Mesodermal cell (in vitro differentiated cells): ENCODE data around the gene SP4.
"Not testable (repeated sequence)": the region's sequence is repeated elsewhere in the genome, so short reads cannot be mapped to it uniquely, and the experiment has no call there.

Experiments used
- H3K27ac ChIP-seq: 2 replicates; pipeline ENCODE4 v1.7.0; 2013; ENCODE audit warnings: mild to moderate bottlenecking, low read depth, low read length, moderate library complexity; ENCODE audit not compliant: severe bottlenecking
- H3K36me3 ChIP-seq: 2 replicates; pipeline ENCODE4 v1.7.1; 2013; ENCODE audit warnings: mild to moderate bottlenecking, low read length, moderate library complexity; ENCODE audit not compliant: control insufficient read depth, insufficient read depth
- H3K4me1 ChIP-seq: one replicate; pipeline ENCODE4 v1.7.1; 2013; ENCODE audit warnings: mild to moderate bottlenecking, low read length; ENCODE audit not compliant: insufficient read depth, control insufficient read depth, poor library complexity, severe bottlenecking
- H3K4me3 ChIP-seq: 2 replicates; pipeline ENCODE4 v1.7.0; 2013; ENCODE audit warnings: low read length, control low read depth, mild to moderate bottlenecking; ENCODE audit not compliant: insufficient read depth, poor library complexity, severe bottlenecking; ENCODE audit errors: extremely low read depth
- H3K9me3 ChIP-seq: 2 replicates; pipeline ENCODE4 v1.7.1; 2013; ENCODE audit warnings: mild to moderate bottlenecking, low read length, moderate library complexity; ENCODE audit not compliant: control insufficient read depth
- WGBS, 2 experiments: methylation state at CpG; one replicate each; pipeline ENCODE4 v1.1.5; 2013; ENCODE audit warnings: missing lambda C conversion rate in 2 of 2; ENCODE audit not compliant: insufficient coverage in 2 of 2; 5-methylcytosine and 5-hydroxymethylcytosine counted together

Gene SP4

GRCh38 chr7:21526448-21526847, 98.6 kb downstream of the SP4 start:
- Histone ChIP-seq H3K27ac (no peak overlapping the region), H3K9me3 (peaks cover 20% of the 10 kb centered on the region), H3K4me3 (no peak overlapping the region), H3K4me1 (no peaks in the 10 kb centered on the region), H3K36me3 (no peaks in the 10 kb centered on the region)
- 66 to 100% methylated on average over 2 of the region's 3 CpGs for WGBS, 2 experiments

- not testable (repeated sequence) for H3K27ac ChIP-seq, H3K4me3 ChIP-seq, H3K4me1 ChIP-seq, H3K9me3 ChIP-seq, H3K36me3 ChIP-seq
- no CpG with 5 or more reads among the region's 1 CpG for WGBS, 2 experiments
These were observed 104.6 kb downstream of the SP4 start for GRCh38 chr7:21532485-21532884.

- not testable (repeated sequence) for H3K4me3 ChIP-seq, H3K9me3 ChIP-seq, H3K36me3 ChIP-seq, H3K27ac ChIP-seq, H3K4me1 ChIP-seq
These were observed 105.8 kb downstream of the SP4 start for GRCh38 chr7:21533646-21534045.

- WGBS, 2 experiments, result 96 to 98% methylated on average over 13 to 22 of the region's 27 CpGs
- not testable (repeated sequence) for H3K27ac ChIP-seq, H3K4me1 ChIP-seq, H3K4me3 ChIP-seq, H3K36me3 ChIP-seq, H3K9me3 ChIP-seq
These were observed 108.7 kb downstream of the SP4 start for GRCh38 chr7:21536445-21537118.

GRCh38 chr7:21538936-21539495, 111.1 kb downstream of the SP4 start:
- no peaks in the 10 kb centered on the region for H3K4me1 ChIP-seq
- H3K27ac ChIP-seq, result no peak overlapping the region
- no peaks in the 10 kb centered on the region for H3K9me3 ChIP-seq
- H3K4me3 ChIP-seq, result no peak overlapping the region
- no peaks in the 10 kb centered on the region for H3K36me3 ChIP-seq
- 78 to 100% methylated on average over 2 of the region's 3 CpGs for WGBS, 2 experiments

GRCh38 chr7:21542891-21543527, 115.1 kb downstream of the SP4 start, which contains the start of gene DNAH11:
TSS of gene DNAH11 (plus strand) at chr7:21543039. CDS start at chr7:21543246, 207 bp downstream.
- H3K4me1 ChIP-seq, result no peaks in the 10 kb centered on the region
- H3K27ac ChIP-seq, result no peak within 1 kb of the TSS
- no peaks in the 10 kb centered on the region for H3K36me3 ChIP-seq
- H3K9me3 ChIP-seq, result no peaks in the 10 kb centered on the region
- peak within 1 kb of the TSS; percentile 37 for H3K4me3 ChIP-seq
- 1% methylated on average over 56 to 57 of the region's 66 CpGs for WGBS, 2 experiments

GRCh38 chr7:21543528-21544302, 115.8 kb downstream of the SP4 start:
- Histone ChIP-seq H3K9me3 (no peaks in the 10 kb centered on the region), H3K4me1 (no peaks in the 10 kb centered on the region), H3K27ac (no peak overlapping the region), H3K36me3 (no peaks in the 10 kb centered on the region), H3K4me3 (peak overlapping the region; percentile 37)
- WGBS, 2 experiments, result 13 to 14% methylated on average over 19 to 23 of the region's 31 CpGs

- no peaks in the 10 kb centered on the region for H3K36me3 ChIP-seq
- H3K4me1 ChIP-seq, result no peaks in the 10 kb centered on the region
- WGBS, 2 experiments, result 43 to 50% methylated on average over 1 of the region's 3 CpGs
- H3K4me3 ChIP-seq, result no peak overlapping the region
- H3K9me3 ChIP-seq, result no peaks in the 10 kb centered on the region
- no peak overlapping the region for H3K27ac ChIP-seq
These were observed 116.4 kb downstream of the SP4 start for GRCh38 chr7:21544303-21544656.

- no peaks in the 10 kb centered on the region for H3K36me3 ChIP-seq
- no peak overlapping the region for H3K27ac ChIP-seq
- H3K4me3 ChIP-seq, result no peak overlapping the region
- WGBS, 2 experiments, result no CpG with 5 or more reads among the region's 3 CpGs
- H3K9me3 ChIP-seq, result no peaks in the 10 kb centered on the region
- no peaks in the 10 kb centered on the region for H3K4me1 ChIP-seq
These were observed 116.8 kb downstream of the SP4 start for GRCh38 chr7:21544715-21545114.

GRCh38 chr7:21547501-21547900, 119.6 kb downstream of the SP4 start:
- Histone ChIP-seq H3K4me3 (no peak overlapping the region), H3K36me3 (no peaks in the 10 kb centered on the region), H3K4me1 (no peaks in the 10 kb centered on the region), H3K27ac (no peak overlapping the region), H3K9me3 (no peaks in the 10 kb centered on the region)
- 84 to 86% methylated on average over 2 of the region's 3 CpGs for WGBS, 2 experiments
